ENCODE data around the gene GJD3.

Gene GJD3

GRCh38 chr17:40321524-40321929, 43.0 kb downstream of the GJD3 start:
- no peak for DNase-seq

- no peak for DNase-seq
Observed at GRCh38 chr17:40320756-40321523, 43.6 kb downstream of the GJD3 start.

GRCh38 chr17:40319651-40320540, 44.6 kb downstream of the GJD3 start:
- peak in 1 of 2 donors; percentile 43 for DNase-seq

DNA sequence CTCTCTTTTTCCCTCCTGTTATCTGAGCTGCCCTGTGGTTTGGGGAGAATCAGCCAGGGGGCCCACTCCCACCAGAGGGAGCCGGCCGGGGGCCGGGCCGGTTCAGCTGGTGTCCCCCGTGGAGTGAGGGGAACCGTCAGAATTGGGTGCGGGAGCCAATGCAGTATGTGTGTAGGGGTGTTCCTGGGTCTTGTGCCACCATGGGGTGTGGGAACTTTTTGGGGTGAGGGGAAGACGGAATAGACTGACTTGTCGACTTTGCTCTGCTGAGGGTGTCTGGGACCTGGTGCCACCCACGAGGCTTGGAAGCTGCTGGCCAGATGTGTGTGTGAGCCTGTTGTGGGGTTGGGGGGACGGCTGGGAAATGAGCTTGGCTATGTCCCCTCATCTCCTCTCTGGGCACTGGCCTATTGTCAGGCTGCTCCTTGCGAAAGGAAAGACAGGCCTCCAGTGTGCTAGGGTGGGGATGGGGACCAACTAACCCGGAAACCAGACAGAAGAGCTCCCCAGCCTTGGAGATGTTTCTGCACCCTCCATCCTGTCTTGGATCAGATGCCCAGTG, 45.6 kb downstream of the GJD3 start:
- DNase-seq, result no peak

DNA sequence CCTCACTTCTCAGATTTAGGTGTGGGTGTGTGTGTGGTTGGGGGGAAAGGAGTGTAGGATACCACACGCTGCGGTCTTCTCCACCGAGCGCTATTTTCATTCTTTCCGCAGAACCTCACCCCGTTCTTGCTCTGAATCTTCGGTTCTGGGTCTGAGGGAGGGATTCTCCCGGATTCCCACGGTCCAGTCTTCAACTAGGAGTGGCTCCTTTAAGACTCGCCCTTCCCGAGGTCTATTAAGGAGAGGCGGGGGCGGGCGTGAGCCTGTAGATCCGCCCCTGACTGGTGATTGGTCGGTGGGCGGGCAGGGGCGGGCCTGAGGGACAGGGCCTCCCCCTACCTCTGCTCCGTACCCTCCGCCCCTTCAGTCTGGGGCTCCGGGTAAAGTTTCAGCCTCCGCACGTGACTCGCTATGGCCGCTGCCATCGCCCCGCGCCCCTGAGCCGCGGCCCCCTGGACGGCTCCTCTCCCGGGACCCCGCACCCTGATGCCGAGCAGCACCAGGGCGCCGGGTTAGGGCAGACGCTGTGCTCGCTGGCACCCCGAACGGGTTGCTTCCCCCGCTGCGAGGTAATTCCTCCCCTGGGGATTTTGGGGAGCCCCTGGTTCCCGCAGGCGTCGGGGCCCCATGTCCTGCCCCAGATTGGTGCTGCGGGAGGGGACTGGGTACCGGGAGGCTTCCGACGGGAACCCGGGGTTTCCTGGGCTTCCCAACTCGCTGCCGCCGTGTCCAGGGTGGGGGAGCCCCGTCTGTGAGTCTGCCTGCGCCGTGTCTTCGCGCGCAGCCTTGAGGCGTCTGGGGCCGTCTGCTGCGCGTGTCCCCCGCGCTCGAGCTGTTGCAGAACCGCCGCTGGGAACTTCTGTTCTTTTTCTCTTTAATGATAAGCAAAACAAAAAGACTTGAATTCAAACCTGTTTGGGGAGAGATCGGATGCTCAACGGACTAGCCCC, 46.4 kb downstream of the GJD3 start:
- peak; percentile 84 to 91 for DNase-seq

DNA sequence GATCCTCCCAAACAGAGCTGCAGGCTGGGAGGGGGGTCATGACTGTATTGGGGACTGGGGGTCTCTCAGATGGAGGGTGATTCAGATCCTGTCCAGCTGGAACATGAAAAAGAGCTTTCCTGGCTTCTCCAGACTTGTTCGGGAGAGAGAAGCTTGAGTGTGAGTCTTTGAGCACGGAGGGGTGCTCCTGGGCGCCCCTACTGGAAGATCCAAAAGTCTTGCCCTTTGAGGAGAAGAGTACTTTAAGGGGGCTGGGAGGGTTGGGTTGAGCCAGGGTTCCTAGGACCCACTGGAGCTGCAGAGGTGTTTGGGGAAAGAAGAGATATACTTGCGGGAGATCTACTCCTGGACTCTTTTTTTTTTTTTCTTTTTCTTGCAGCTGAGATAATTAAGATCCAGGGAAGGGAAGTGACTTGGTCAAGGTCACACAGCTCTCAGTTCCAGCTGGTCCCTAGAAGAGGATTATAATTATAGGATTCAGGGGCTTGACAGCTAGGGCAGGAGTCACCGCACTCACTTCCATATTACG, 47.1 kb downstream of the GJD3 start:
- no peak for DNase-seq

- DNase-seq, result no peak
Observed at GRCh38 chr17:40316571-40317344, 47.8 kb downstream of the GJD3 start.

DNA sequence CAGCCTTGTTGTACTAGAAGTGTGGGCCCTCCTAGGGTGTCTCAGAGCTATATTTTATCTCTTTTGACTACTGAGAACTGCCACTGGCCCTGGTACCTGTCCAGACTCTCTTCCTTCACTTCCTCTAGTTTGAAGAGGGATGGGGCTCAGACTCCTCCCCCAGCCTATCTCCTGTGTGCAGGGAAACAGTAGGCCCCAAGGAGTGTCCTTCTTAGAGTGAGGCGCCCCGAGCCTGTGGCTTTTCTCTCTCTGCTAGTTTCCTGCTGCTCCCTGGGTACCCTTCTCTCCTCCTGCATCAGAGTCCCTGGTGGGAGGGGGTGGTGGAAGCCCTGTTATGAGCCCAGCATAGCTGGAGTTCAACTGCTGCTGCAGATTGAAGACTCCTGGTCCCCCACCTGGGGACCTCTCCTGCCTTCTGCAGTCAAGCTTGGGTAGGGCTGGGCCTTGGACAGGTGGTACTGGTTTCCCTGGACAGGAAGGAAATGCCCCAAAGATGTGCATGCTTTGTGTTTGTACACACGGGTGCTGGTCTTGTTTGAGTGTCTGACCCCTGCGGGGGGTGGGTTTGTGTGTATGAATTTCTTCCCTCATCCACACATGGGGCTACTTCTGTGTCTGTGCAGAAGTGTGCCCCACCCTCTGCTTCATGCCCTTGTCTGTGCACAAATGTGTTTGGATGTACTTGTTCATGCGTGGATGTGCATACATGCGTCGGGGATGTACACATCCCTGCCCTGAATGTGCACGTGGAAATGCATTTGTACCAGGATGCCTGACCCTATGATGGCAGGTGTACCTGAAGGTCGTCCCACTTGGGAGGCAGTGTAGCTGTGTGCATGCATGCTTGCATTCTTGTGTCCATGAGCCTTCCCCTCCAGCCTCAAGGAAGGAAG, 48.6 kb downstream of the GJD3 start:
- no peak for DNase-seq

DNA sequence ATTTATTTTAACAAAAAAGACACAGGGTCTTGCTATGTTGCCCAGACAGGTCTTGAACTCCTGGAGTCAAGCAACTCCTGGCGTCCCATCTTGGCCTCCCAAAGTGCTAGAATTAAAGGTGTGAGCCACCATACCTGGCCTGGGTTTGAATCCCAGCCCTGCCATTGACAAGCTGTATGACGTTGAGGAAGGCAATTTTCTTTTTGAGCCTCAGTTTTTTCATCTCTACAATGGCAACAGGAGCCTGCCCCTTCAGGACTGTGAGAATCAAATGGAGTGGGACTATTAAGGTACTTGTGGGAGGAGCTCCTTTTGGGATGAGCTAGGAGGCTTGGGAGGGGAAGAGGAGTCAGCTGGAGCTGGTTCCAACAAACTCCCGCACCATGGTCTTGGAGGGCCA, 49.3 kb downstream of the GJD3 start:
- no peak for DNase-seq

DNA sequence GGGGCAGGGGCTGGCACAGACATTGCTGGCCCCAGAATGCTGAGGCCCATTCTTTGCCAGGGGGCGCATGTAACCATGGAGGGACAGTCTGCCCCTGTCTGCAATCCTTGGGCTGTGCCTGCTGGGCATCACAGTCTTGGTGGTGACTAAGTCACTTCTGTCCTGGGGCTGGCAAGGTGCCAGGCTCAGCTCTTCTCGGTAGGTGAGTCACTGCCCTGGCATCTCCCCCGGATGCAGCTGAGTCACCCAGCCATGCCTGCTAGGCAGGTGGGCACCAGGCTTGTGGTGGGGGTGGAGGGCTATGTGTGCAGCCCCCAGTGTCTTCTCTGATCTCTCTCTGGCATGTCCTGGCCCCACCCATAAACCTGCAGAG, 50.0 kb downstream of the GJD3 start:
- DNase-seq, result peak; percentile 71 to 75

DNA sequence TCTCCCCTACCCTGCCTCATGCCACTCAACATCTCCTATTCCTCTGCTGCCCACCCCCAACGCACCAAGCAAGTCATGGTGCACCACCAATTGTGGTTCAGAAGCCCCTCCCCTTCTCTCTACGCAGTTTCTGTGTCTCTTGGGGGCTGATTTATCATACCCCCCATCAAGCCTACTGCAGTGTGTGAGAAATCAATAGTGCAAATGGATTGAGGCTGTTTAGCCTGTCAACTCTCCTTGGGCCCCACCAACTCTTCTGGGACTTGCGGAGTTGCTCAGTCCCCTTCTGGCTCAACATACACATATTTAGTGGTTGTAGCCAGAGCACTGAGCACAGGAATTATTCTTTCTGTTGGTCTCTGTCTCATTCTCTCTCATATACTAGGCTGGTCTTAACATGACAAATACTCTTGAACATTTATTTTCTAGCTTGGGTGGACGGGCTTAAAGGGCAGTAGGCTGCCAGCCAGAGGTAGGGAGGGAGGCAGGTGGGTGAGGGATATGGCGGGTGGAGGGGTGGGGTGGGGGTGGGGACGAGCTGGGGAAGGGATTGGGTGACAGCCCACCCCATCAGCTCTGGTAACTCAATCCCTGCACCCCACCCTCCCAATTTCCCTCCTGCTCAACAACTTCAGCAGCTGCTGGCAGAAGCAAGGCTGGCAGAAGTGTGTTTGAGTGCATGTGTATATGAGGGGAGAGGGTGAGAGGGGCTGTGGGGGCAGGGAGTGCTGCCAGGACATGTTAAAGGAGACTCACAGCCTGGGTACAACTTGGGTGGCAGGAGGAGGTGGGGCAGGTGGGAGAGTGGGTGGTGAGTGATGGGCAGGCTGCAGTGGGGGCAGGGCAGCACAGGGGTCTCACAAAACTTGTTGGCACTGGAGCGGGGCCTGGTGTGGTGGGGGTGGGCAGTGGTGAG, 50.6 kb downstream of the GJD3 start:
- no peak for DNase-seq
